Measurements from ENCODE around the gene KRTAP9-2.

DNA sequence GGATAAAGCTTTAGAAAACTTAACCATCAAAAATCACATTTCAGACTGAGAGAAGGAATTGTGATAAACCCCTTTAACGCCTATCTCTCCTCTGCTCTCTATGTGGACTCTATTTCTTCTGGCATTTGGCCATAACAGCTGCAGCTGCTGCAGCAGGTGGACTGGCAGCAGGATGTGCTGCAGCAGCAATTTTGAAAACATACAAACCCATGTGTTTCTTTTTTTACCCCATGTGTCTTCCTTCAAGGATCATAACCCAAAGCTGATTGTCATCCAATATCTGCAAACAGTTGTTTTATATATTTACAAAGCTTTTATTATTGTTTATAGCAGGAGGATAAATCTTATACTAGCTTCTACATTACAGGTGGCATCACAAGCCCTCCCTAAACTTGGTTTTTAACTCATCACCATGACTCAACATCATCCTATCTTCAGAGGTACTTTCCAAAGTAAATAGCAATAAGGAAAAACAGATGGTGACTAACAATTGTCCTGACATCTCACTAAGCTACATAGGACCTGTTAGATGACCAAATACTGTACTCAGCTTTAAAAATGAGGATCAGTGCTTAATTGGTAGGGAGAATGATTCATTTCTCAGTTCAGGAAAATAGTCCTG lies 14.5 kb upstream of the KRTAP9-2 start:
- TF ChIP-seq POLR2A (IDR thresholded peaks at IDR 0.05): no peak
- TF ChIP-seq, protein P1, sequence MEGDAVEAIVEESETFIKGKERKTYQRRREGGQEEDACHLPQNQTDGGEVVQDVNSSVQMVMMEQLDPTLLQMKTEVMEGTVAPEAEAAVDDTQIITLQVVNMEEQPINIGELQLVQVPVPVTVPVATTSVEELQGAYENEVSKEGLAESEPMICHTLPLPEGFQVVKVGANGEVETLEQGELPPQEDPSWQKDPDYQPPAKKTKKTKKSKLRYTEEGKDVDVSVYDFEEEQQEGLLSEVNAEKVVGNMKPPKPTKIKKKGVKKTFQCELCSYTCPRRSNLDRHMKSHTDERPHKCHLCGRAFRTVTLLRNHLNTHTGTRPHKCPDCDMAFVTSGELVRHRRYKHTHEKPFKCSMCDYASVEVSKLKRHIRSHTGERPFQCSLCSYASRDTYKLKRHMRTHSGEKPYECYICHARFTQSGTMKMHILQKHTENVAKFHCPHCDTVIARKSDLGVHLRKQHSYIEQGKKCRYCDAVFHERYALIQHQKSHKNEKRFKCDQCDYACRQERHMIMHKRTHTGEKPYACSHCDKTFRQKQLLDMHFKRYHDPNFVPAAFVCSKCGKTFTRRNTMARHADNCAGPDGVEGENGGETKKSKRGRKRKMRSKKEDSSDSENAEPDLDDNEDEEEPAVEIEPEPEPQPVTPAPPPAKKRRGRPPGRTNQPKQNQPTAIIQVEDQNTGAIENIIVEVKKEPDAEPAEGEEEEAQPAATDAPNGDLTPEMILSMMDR (IDR thresholded peaks at IDR 0.05): no peak
